HCT116 (cell line): ENCODE data around the gene LCE1A. TPM values are rescaled to one million over a fixed set of nuclear protein-coding genes. Genes with fewer than 3 reads are reported as not detected.

Source experiments
- ATAC-seq: fragments of 200-7000 bp; cut with Tn5 transposase; 2 replicates; pipeline ENCODE4 v1.9.1; 2020; ENCODE audit warnings: mild to moderate bottlenecking, moderate library complexity
- BruUV-seq: library from RNA; stranded (reverse); fragments of 400-500 nt; replicated peaks from 2 replicates; lab custom pipeline; 2021; lab: Mats Ljungman, UMichigan
- CTCF ChIA-PET: fragments of 300-600 bp; sonication (Branson Sonifier 250); formaldehyde crosslinking; loops from one replicate; lab custom pipeline; 2021; ENCODE audit warnings: antibody characterized with exemption; lab: Charles Lee
- POLR2A ChIA-PET: fragments of 300-600, 350-600 bp; sonication (Branson Sonifier 250); formaldehyde crosslinking; loops from one replicate; lab custom pipeline; 2021; ENCODE audit warnings: antibody characterized with exemption; lab: Charles Lee
- RAD21 ChIA-PET, 2 experiments: fragments of 300-600 bp; sonication (Branson Sonifier 250); formaldehyde crosslinking; loops; one replicate each; lab custom pipeline; 2023; ENCODE audit warnings: low total read pairs in 2 of 2; ENCODE audit not compliant: uncharacterized antibody in 2 of 2, unreplicated experiment in 2 of 2, low non-redundant PET in 1 of 2; lab: Charles Lee
- DNase-seq: peaks from one replicate; pipeline ENCODE4 v3.0.0-alpha.2; 2010; ENCODE audit warnings: low read depth, low spot score
- H2AFZ ChIP-seq: fragments of 200-600 bp; shearing (Covaris generic), sonication (generic); 2 replicates; pipeline ENCODE4 v1.6.1; 2017; ENCODE audit warnings: low read depth, mixed run types, mixed read lengths, antibody characterized with exemption, low read length; ENCODE audit not compliant: poor library complexity, severe bottlenecking
- H3K27ac ChIP-seq: 2 replicates; pipeline ENCODE4 v1.5.1; 2012; ENCODE audit warnings: low read depth, low read length
- H3K27me3 ChIP-seq: fragments of 200-600 bp; sonication (generic); 2 replicates; pipeline ENCODE4 v1.6.1; 2016; ENCODE audit warnings: mixed run types, low read length, mixed read lengths; ENCODE audit not compliant: insufficient read depth
- H3K36me3 ChIP-seq, 2 experiments: fragments of 200-500 bp in 1 of 2; fragments of 200-600 bp in 1 of 2; sonication (Bioruptor generic) in 1 of 2; sonication (generic) in 1 of 2; 2 replicates each; pipeline versions ENCODE4 v1.5.1 to v1.6.1; 2014 to 2016; ENCODE audit warnings: low read length in 2 of 2, inconsistent platforms in 1 of 2, mixed read lengths in 1 of 2, mixed run types in 1 of 2; ENCODE audit not compliant: insufficient read depth in 2 of 2, control insufficient read depth in 1 of 2
- H3K4me1 ChIP-seq, 2 experiments: fragments of 200-600 bp in 1 of 2; sonication (generic) in 1 of 2; 2 replicates each; pipeline versions ENCODE4 v1.5.1 to v1.6.1; 2012 to 2017; ENCODE audit warnings: low read length in 2 of 2, inconsistent platforms in 1 of 2, mild to moderate bottlenecking in 1 of 2, mixed read lengths in 1 of 2, mixed run types in 1 of 2, moderate library complexity in 1 of 2; ENCODE audit not compliant: insufficient read depth in 2 of 2, control insufficient read depth in 1 of 2
- H3K4me2 ChIP-seq: fragments of 200-600 bp; sonication (generic); 2 replicates; pipeline ENCODE4 v1.6.1; 2017; ENCODE audit warnings: mixed run types, low read length, mixed read lengths
- H3K4me3 ChIP-seq, 2 experiments: fragments of 200-600 bp in 1 of 2; sonication (generic) in 1 of 2; replicated peaks in 1 of 2; 2 replicates each; pipeline ENCODE4 v1.5.1; 2011 to 2016; ENCODE audit warnings: low read length in 2 of 2, control low read depth in 1 of 2, low read depth in 1 of 2, mild to moderate bottlenecking in 1 of 2, mixed read lengths in 1 of 2, mixed run types in 1 of 2
- H3K79me2 ChIP-seq: fragments of 200-600 bp; sonication (generic); 2 replicates; pipeline ENCODE4 v1.6.1; 2017; ENCODE audit warnings: mild to moderate bottlenecking, mixed run types, low read length, moderate library complexity, mixed read lengths; ENCODE audit not compliant: insufficient read depth
- H3K9ac ChIP-seq: fragments of 200-600 bp; sonication (generic); 2 replicates; pipeline ENCODE4 v1.6.1; 2016; ENCODE audit warnings: low read length, mixed read lengths
- H3K9me2 ChIP-seq: fragments of 200-600 bp; sonication (generic), shearing (Covaris generic); 2 replicates; pipeline ENCODE4 v1.6.1; 2017; ENCODE audit warnings: mixed run types, mild to moderate bottlenecking, moderate library complexity; ENCODE audit not compliant: insufficient read depth
- H3K9me3 ChIP-seq, 2 experiments: fragments of 200-500 bp in 1 of 2; fragments of 200-600 bp in 1 of 2; sonication (Bioruptor generic) in 1 of 2; sonication (generic) in 1 of 2; 2 replicates each; pipeline ENCODE4 v1.6.1; 2014 to 2017; ENCODE audit warnings: low read length in 2 of 2, mixed read lengths in 2 of 2, inconsistent platforms in 1 of 2, low read depth in 1 of 2, mild to moderate bottlenecking in 1 of 2, mixed run types in 1 of 2, moderate library complexity in 1 of 2; ENCODE audit not compliant: control insufficient read depth in 1 of 2, insufficient read depth in 1 of 2
- H4K20me1 ChIP-seq: fragments of 200-600 bp; sonication (generic), shearing (Covaris generic); 2 replicates; pipeline ENCODE4 v1.6.1; 2017; ENCODE audit warnings: mixed run types, mild to moderate bottlenecking, moderate library complexity; ENCODE audit not compliant: insufficient read depth
- EGR1 ChIP-seq: IDR thresholded peaks from 2 replicates; pipeline ENCODE4 v1.6.1; 2012; ENCODE audit warnings: low read depth
- RAD21 ChIP-seq: IDR thresholded peaks from 2 replicates; pipeline ENCODE4 v1.6.1; 2012; ENCODE audit warnings: low read depth, mild to moderate bottlenecking
- intact Hi-C: fragments of 100-400 bp; cut with micrococcal nuclease; formaldehyde crosslinking; loops from 2 replicates; pipeline ENCODE4 v1.10.0; 2022
- total RNA-seq: library from RNA; stranded (reverse); gene quantifications from one replicate; pipeline ENCODE4 v1.2.1, GENCODE V29; 2021; ENCODE audit not compliant: unreplicated experiment
- TF ChIP-seq, protein P1 (sequence below), 3 experiments: fragments of 200-600 bp in 1 of 3; sonication (generic) in 1 of 3; IDR thresholded peaks in 2 of 3; conservative IDR thresholded peaks in 1 of 3; 2 replicates each; pipeline ENCODE4 v1.5.1; 2012 to 2017; ENCODE audit warnings: low read depth in 2 of 3, low read length in 2 of 3, antibody characterized with exemption in 1 of 3, borderline replicate concordance in 1 of 3, control low read depth in 1 of 3, mild to moderate bottlenecking in 1 of 3, mixed read lengths in 1 of 3, mixed run types in 1 of 3, moderate library complexity in 1 of 3; ENCODE audit not compliant: insufficient read depth in 1 of 3

LCE1A gene
- total RNA-seq, 1 experiment from 2014 or later: not detected

- H3K9me3 ChIP-seq: no peaks in the 10 kb centered on the region
- no peaks in the 10 kb centered on the region; the same call in 1 of the 2 replicates for H4K20me1 ChIP-seq
- H3K27ac ChIP-seq: no peak overlapping the region
- H3K79me2 ChIP-seq: no peaks in the 10 kb centered on the region
- no peak overlapping the region for H3K9ac ChIP-seq
- TF ChIP-seq, protein P1, sequence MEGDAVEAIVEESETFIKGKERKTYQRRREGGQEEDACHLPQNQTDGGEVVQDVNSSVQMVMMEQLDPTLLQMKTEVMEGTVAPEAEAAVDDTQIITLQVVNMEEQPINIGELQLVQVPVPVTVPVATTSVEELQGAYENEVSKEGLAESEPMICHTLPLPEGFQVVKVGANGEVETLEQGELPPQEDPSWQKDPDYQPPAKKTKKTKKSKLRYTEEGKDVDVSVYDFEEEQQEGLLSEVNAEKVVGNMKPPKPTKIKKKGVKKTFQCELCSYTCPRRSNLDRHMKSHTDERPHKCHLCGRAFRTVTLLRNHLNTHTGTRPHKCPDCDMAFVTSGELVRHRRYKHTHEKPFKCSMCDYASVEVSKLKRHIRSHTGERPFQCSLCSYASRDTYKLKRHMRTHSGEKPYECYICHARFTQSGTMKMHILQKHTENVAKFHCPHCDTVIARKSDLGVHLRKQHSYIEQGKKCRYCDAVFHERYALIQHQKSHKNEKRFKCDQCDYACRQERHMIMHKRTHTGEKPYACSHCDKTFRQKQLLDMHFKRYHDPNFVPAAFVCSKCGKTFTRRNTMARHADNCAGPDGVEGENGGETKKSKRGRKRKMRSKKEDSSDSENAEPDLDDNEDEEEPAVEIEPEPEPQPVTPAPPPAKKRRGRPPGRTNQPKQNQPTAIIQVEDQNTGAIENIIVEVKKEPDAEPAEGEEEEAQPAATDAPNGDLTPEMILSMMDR (IDR thresholded peaks at IDR 0.05 in 2 of 3, conservative IDR thresholded peaks at IDR 0.05 in 1 of 3; ENCODE audit: borderline replicate concordance in 1 of 3, insufficient read depth in 1 of 3, low read depth in 2 of 3, low read length in 2 of 3): peak; percentile 73 to 81 (median 80)
- TF ChIP-seq EGR1 (no peak), RAD21 (peak; percentile 55)
- intact Hi-C loops: loop anchor here (1.0 to 5.0 kb wide), 4 partner anchors 162 to 409 kb away; partner anchors contain the start of gene SPRR1B
- H3K4me3 ChIP-seq: no peak overlapping the region
- H3K36me3 ChIP-seq: no peaks in the 10 kb centered on the region
- no TSS peak for BruUV-seq
- DNase-seq (peak; percentile 61), ATAC-seq (peak; percentile 82)
- CTCF ChIA-PET: interaction anchor here (0.6 to 6.0 kb wide), 16 partner anchors 13 to 419 kb away, joined by 3 to 94 read pairs (median 4); no protein-coding TSS in a partner anchor
- POLR2A ChIA-PET: no interaction called here
- no peak overlapping the region for H3K4me2 ChIP-seq
- H3K4me1 ChIP-seq: no peaks in the 10 kb centered on the region
- H3K9me2 ChIP-seq: no peaks in the 10 kb centered on the region
- RAD21 ChIA-PET: interaction anchor here in 1 of 2 experiments (1.6 kb wide), 1 partner anchor 323 kb away, joined by 4 read pairs; no protein-coding TSS in a partner anchor
- peaks cover 5% of the 10 kb centered on the region; the same call in 1 of the 2 replicates for H3K27me3 ChIP-seq
- H2AFZ ChIP-seq: peak overlapping the region; percentile 84
Measured at GRCh38 chr1:152869808-152870419, 42.6 kb downstream of the LCE1A start.
